PFSK-1 (cell line): Measurements from ENCODE around the gene DAGLB.

Source experiments
- POLR2AphosphoS5 ChIP-seq: IDR thresholded peaks from 2 replicates; pipeline ENCODE4 v1.6.1; 2012; ENCODE audit warnings: low read depth, mild to moderate bottlenecking, control low read depth, low read length, moderate library complexity
- SIN3A ChIP-seq: IDR thresholded peaks from 2 replicates; pipeline ENCODE4 v1.6.1; 2012; ENCODE audit warnings: mild to moderate bottlenecking, low read length, moderate library complexity, borderline replicate concordance; ENCODE audit not compliant: insufficient read depth
- TAF1 ChIP-seq: IDR thresholded peaks from 2 replicates; pipeline ENCODE4 v1.6.1; 2012; ENCODE audit warnings: low read length, control low read depth, borderline replicate concordance; ENCODE audit not compliant: insufficient read depth
- TF ChIP-seq, protein P1 (sequence below), 2 experiments: IDR thresholded peaks; 2 replicates each; pipeline versions ENCODE4 v1.6.1 to v1.8.0; 2011 to 2012; ENCODE audit warnings: low read depth in 2 of 2, low read length in 2 of 2, control low read depth in 1 of 2, inconsistent platforms in 1 of 2, mild to moderate bottlenecking in 1 of 2, moderate library complexity in 1 of 2; ENCODE audit not compliant: insufficient read depth in 1 of 2

DNA sequence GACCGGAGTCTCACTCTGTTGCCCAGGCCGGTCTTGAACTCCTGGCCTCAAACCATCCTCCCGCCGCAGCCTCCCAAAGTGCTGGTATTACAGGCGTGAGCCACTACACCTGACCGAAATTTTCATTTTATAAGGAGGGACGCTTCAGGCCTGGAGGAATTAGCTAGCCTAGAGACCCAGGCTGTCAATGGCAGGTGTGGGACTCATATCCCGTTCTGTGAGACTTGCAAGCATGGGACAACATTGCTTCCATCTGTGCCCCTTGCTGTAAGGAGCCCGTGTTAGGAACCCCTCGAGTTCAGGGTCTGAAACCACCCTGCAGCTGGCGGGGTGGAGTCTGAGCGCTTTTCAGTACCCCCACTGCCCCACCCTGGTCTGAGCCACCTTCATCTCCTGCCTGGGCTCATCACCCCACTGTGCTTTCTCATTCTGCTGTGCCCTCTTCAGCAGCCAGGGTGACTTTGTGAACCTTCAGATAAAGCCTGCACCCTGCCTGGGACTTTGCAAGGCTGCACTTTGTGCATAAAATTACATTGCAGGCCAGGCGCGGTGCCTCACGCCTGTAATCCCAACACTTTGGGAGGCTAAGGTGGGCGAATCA lies 1.3 kb upstream of the DAGLB start:
- TF ChIP-seq, protein P1, sequence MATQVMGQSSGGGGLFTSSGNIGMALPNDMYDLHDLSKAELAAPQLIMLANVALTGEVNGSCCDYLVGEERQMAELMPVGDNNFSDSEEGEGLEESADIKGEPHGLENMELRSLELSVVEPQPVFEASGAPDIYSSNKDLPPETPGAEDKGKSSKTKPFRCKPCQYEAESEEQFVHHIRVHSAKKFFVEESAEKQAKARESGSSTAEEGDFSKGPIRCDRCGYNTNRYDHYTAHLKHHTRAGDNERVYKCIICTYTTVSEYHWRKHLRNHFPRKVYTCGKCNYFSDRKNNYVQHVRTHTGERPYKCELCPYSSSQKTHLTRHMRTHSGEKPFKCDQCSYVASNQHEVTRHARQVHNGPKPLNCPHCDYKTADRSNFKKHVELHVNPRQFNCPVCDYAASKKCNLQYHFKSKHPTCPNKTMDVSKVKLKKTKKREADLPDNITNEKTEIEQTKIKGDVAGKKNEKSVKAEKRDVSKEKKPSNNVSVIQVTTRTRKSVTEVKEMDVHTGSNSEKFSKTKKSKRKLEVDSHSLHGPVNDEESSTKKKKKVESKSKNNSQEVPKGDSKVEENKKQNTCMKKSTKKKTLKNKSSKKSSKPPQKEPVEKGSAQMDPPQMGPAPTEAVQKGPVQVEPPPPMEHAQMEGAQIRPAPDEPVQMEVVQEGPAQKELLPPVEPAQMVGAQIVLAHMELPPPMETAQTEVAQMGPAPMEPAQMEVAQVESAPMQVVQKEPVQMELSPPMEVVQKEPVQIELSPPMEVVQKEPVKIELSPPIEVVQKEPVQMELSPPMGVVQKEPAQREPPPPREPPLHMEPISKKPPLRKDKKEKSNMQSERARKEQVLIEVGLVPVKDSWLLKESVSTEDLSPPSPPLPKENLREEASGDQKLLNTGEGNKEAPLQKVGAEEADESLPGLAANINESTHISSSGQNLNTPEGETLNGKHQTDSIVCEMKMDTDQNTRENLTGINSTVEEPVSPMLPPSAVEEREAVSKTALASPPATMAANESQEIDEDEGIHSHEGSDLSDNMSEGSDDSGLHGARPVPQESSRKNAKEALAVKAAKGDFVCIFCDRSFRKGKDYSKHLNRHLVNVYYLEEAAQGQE (IDR thresholded peaks at IDR 0.05; ENCODE audit: insufficient read depth in 1 of 2, low read depth in 2 of 2, low read length in 2 of 2) = no peak
- TF ChIP-seq POLR2AphosphoS5 (no peak), SIN3A (no peak), TAF1 (no peak)
